ENCODE data around the gene PPP2R5D.
A peak's percentile ranks its signal among the peaks of the same experiment; 100 is the strongest.

PPP2R5D gene

GRCh38 chr6:42963855-42964605, 20.3 kb upstream of the PPP2R5D start:
- DNase-seq (ENCODE audit: low read depth): no peak

GRCh38 chr6:42966571-42966970, 17.8 kb upstream of the PPP2R5D start:
- no peak for DNase-seq (ENCODE audit: low read depth)

- DNase-seq (ENCODE audit: low read depth): no peak
Observed at GRCh38 chr6:42967228-42967627, 17.1 kb upstream of the PPP2R5D start.

GRCh38 chr6:42968126-42968701, 16.2 kb upstream of the PPP2R5D start:
- no peak for DNase-seq (ENCODE audit: low read depth)

- no peak for DNase-seq (ENCODE audit: low read depth)
Observed at GRCh38 chr6:42968783-42969182, 15.6 kb upstream of the PPP2R5D start.

GRCh38 chr6:42969431-42969830, 14.9 kb upstream of the PPP2R5D start:
- no peak for DNase-seq (ENCODE audit: low read depth)

GRCh38 chr6:42969934-42970333, 14.4 kb upstream of the PPP2R5D start:
- no peak for DNase-seq (ENCODE audit: low read depth)

- DNase-seq (ENCODE audit: low read depth): no peak
Observed at GRCh38 chr6:42970871-42971612, 13.3 kb upstream of the PPP2R5D start.

GRCh38 chr6:42971746-42972327, 12.5 kb upstream of the PPP2R5D start:
- no peak for DNase-seq (ENCODE audit: low read depth)

GRCh38 chr6:42973926-42974325, 10.4 kb upstream of the PPP2R5D start:
- DNase-seq (ENCODE audit: low read depth): no peak

GRCh38 chr6:42974919-42975505, 9.4 kb upstream of the PPP2R5D start:
- no peak for DNase-seq (ENCODE audit: low read depth)

GRCh38 chr6:42978487-42978838, 5.9 kb upstream of the PPP2R5D start:
- DNase-seq (ENCODE audit: low read depth): no peak

- peak; percentile 92 for DNase-seq (ENCODE audit: low read depth)
Observed at GRCh38 chr6:42978839-42979522, 5.4 kb upstream of the PPP2R5D start, which contains the start of gene PEX6. Gene PEX6, minus strand, starts transcription at chr6:42979181. Its CDS starts 31 bp downstream, at chr6:42979150.

GRCh38 chr6:42979523-42980177, 4.7 kb upstream of the PPP2R5D start:
- no peak for DNase-seq (ENCODE audit: low read depth)

GRCh38 chr6:42981836-42982235, 2.5 kb upstream of the PPP2R5D start:
- DNase-seq (ENCODE audit: low read depth): no peak

GRCh38 chr6:42984924-42985475, 630 bp downstream of the PPP2R5D start:
- no peak for DNase-seq (ENCODE audit: low read depth)

- no peak for DNase-seq (ENCODE audit: low read depth)
Observed at GRCh38 chr6:42987533-42988451, 3.4 kb downstream of the PPP2R5D start.

GRCh38 chr6:42988486-42989020, 4.2 kb downstream of the PPP2R5D start:
- no peak for DNase-seq (ENCODE audit: low read depth)

- DNase-seq (ENCODE audit: low read depth): no peak
Observed at GRCh38 chr6:42989923-42990322, 5.6 kb downstream of the PPP2R5D start.
